H9 (cell line): Measurements from ENCODE around the gene REG1A. TPM values are rescaled to one million over a fixed set of nuclear protein-coding genes. Genes with fewer than 3 reads are reported as not detected.

Experiments
- DNase-seq: peaks from one replicate; pipeline ENCODE4 v3.0.0-alpha.2; 2017
- H2AFZ ChIP-seq: one replicate; pipeline ENCODE4 v1.6.1; 2013; ENCODE audit warnings: mild to moderate bottlenecking, low read length, control low read depth, moderate library complexity
- H2AK5ac ChIP-seq: 2 replicates; pipeline ENCODE4 v1.6.1; 2013; ENCODE audit warnings: low read length, control low read depth, mixed read lengths; ENCODE audit not compliant: insufficient read length
- H2BK120ac ChIP-seq: one replicate; pipeline ENCODE4 v1.6.1; 2013; ENCODE audit warnings: low read depth, mild to moderate bottlenecking, low read length, control low read depth, inconsistent platforms; ENCODE audit not compliant: poor library complexity, severe bottlenecking
- H2BK12ac ChIP-seq: 2 replicates; pipeline ENCODE4 v1.6.1; 2013; ENCODE audit warnings: low read length, control low read depth, mixed read lengths, low read depth; ENCODE audit not compliant: insufficient read length
- H2BK15ac ChIP-seq: 2 replicates; pipeline ENCODE4 v1.6.1; 2013; ENCODE audit warnings: low read depth, low read length, control low read depth
- H2BK20ac ChIP-seq: one replicate; pipeline ENCODE4 v1.6.1; 2013; ENCODE audit warnings: low read depth, mild to moderate bottlenecking, low read length, control low read depth, inconsistent platforms; ENCODE audit not compliant: poor library complexity, severe bottlenecking
- H2BK5ac ChIP-seq: 2 replicates; pipeline ENCODE4 v1.6.1; 2013; ENCODE audit warnings: low read length, control low read depth, mixed read lengths; ENCODE audit not compliant: insufficient read length
- H3K14ac ChIP-seq: 2 replicates; pipeline ENCODE4 v1.6.1; 2013; ENCODE audit warnings: low read length, control low read depth; ENCODE audit not compliant: insufficient read depth
- H3K18ac ChIP-seq: 2 replicates; pipeline ENCODE4 v1.6.1; 2013; ENCODE audit warnings: low read depth, mild to moderate bottlenecking, mixed read lengths, low read length, control low read depth; ENCODE audit not compliant: insufficient read length
- H3K23ac ChIP-seq: 2 replicates; pipeline ENCODE4 v1.6.1; 2013; ENCODE audit warnings: low read length, control low read depth, mixed read lengths, low read depth; ENCODE audit not compliant: insufficient read length
- H3K23me2 ChIP-seq: 2 replicates; pipeline ENCODE4 v1.6.1; 2013; ENCODE audit warnings: low read depth, mild to moderate bottlenecking, mixed read lengths, low read length, control low read depth; ENCODE audit not compliant: insufficient read length, poor library complexity, severe bottlenecking
- H3K27ac ChIP-seq: 2 replicates; pipeline ENCODE4 v1.5.1; 2013; ENCODE audit warnings: low read length, control low read depth, mixed read lengths, low read depth; ENCODE audit not compliant: insufficient read length
- H3K27me3 ChIP-seq: 2 replicates; pipeline ENCODE4 v1.6.1; 2013; ENCODE audit warnings: low read length, control low read depth, inconsistent platforms; ENCODE audit not compliant: insufficient read depth
- H3K4ac ChIP-seq: 2 replicates; pipeline ENCODE4 v1.6.1; 2013; ENCODE audit warnings: low read depth, mild to moderate bottlenecking, control low read depth, inconsistent platforms, low read length, moderate library complexity
- H3K4me1 ChIP-seq: 2 replicates; pipeline ENCODE4 v1.6.1; 2013; ENCODE audit warnings: low read length, control low read depth, inconsistent platforms; ENCODE audit not compliant: insufficient read depth
- H3K4me2 ChIP-seq: 2 replicates; pipeline ENCODE4 v1.6.1; 2013; ENCODE audit warnings: low read length, control low read depth, mixed read lengths; ENCODE audit not compliant: insufficient read length, insufficient read depth
- H3K56ac ChIP-seq: 2 replicates; pipeline ENCODE4 v1.6.1; 2013; ENCODE audit warnings: low read depth, mild to moderate bottlenecking, mixed read lengths, low read length, control low read depth; ENCODE audit not compliant: insufficient read length
- H3K79me1 ChIP-seq: 2 replicates; pipeline ENCODE4 v1.6.1; 2013; ENCODE audit warnings: low read depth, mild to moderate bottlenecking, moderate library complexity, low read length, control low read depth, inconsistent platforms; ENCODE audit not compliant: insufficient read depth, poor library complexity, severe bottlenecking
- H3K79me2 ChIP-seq: 2 replicates; pipeline ENCODE4 v1.6.1; 2013; ENCODE audit warnings: low read length, control low read depth, inconsistent platforms; ENCODE audit not compliant: insufficient read depth
- H3K9ac ChIP-seq: 2 replicates; pipeline ENCODE4 v1.6.1; 2013; ENCODE audit warnings: low read length, control low read depth, mixed read lengths; ENCODE audit not compliant: insufficient read length; ENCODE audit errors: extremely low read depth
- H3K9me3 ChIP-seq: one replicate; pipeline ENCODE4 v1.6.1; 2013; ENCODE audit warnings: low read depth, low read length, inconsistent platforms; ENCODE audit not compliant: control insufficient read depth
- H3T11ph ChIP-seq: one replicate; pipeline ENCODE4 v1.6.1; 2013; ENCODE audit warnings: mild to moderate bottlenecking, low read length, control low read depth, inconsistent platforms
- H4K20me1 ChIP-seq: one replicate; pipeline ENCODE4 v1.6.1; 2013; ENCODE audit not compliant: control insufficient read depth, insufficient read length, insufficient read depth
- H4K5ac ChIP-seq: 2 replicates; pipeline ENCODE4 v1.6.1; 2013; ENCODE audit warnings: low read depth, mild to moderate bottlenecking, mixed read lengths, low read length, control low read depth; ENCODE audit not compliant: insufficient read length
- H4K8ac ChIP-seq: replicated peaks from 2 replicates; pipeline ENCODE4 v1.6.1; 2013; ENCODE audit warnings: low read length, control low read depth, mixed read lengths, low read depth; ENCODE audit not compliant: insufficient read length
- H4K91ac ChIP-seq: 2 replicates; pipeline ENCODE4 v1.6.1; 2013; ENCODE audit warnings: low read depth, mild to moderate bottlenecking, moderate library complexity, mixed read lengths, low read length, control low read depth; ENCODE audit not compliant: insufficient read length
- H3K27ac Mint-ChIP-seq, 3 experiments: 2 replicates in 2 of 3; 3 replicates in 1 of 3; pipeline ENCODE4 v1.8.0; 2020 to 2021; ENCODE audit warnings: mixed read lengths in 3 of 3, mild to moderate bottlenecking in 1 of 3, moderate library complexity in 1 of 3
- H3K27me3 Mint-ChIP-seq: 2 replicates; pipeline ENCODE4 v1.8.0; 2021; ENCODE audit warnings: low read depth, mild to moderate bottlenecking, moderate library complexity, mixed read lengths
- H3K36me3 Mint-ChIP-seq, 3 experiments: 2 replicates in 2 of 3; 3 replicates in 1 of 3; pipeline ENCODE4 v1.8.0; 2020 to 2021; ENCODE audit warnings: low read depth in 3 of 3, mixed read lengths in 3 of 3; ENCODE audit not compliant: insufficient read depth in 1 of 3
- H3K4me1 Mint-ChIP-seq, 2 experiments: 2 replicates each; pipeline ENCODE4 v1.8.0; 2020; ENCODE audit warnings: mixed read lengths in 2 of 2
- H3K4me3 Mint-ChIP-seq, 2 experiments: 2 replicates in 1 of 2; 3 replicates in 1 of 2; pipeline ENCODE4 v1.8.0; 2020 to 2021; ENCODE audit warnings: mild to moderate bottlenecking in 2 of 2, mixed read lengths in 2 of 2, moderate library complexity in 1 of 2
- H3K9me3 Mint-ChIP-seq, 2 experiments: 2 replicates in 1 of 2; 3 replicates in 1 of 2; pipeline ENCODE4 v1.8.0; 2020; ENCODE audit warnings: mild to moderate bottlenecking in 2 of 2, mixed read lengths in 2 of 2, moderate library complexity in 1 of 2
- WGBS: extraction: QIAGEN DNeasy Blood & Tissue Kit; methylation state at CpG from one replicate; pipeline ENCODE4 v1.1.7; 2013; ENCODE audit warnings: missing lambda C conversion rate, low lambda C conversion rate, mixed read lengths; ENCODE audit not compliant: insufficient read length; ENCODE audit errors: extremely low coverage; 5-methylcytosine and 5-hydroxymethylcytosine counted together
- total RNA-seq: library from RNA; stranded (reverse); gene quantifications from 2 replicates; pipeline ENCODE4 v1.2.1, GENCODE V29; 2021
- TF ChIP-seq, protein P1 (sequence below): fragments of 200-600 bp; sonication (generic); conservative IDR thresholded peaks from 3 replicates; pipeline ENCODE4 v1.8.0; 2021; ENCODE audit warnings: antibody characterized with exemption, mild to moderate bottlenecking

Gene REG1A
- total RNA-seq, 1 experiment from 2014 or later = not detected

DNA sequence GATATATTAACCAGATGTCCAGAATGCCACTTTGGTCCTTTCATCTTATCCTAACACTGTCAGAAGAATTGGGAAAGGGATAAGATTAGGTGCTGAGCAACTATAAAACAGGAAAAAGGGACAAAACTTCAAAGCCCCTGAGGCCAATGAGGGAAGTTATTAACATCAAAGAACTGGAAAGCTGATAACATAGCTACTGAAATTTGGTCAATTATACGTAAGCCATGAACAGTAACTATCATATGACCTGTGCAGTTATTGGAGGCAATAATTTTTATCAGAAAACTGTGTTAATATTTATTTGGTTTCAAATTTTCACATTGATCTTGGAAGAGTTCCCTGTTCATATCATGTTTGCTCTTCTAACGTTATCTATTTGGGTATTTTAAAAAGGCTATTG, 41.8 kb downstream of the REG1A start:
- no peaks in the 10 kb centered on the region for H4K20me1 ChIP-seq
- no peaks in the 10 kb centered on the region for H3K4me1 ChIP-seq
- H3K79me1 ChIP-seq = no peaks in the 10 kb centered on the region
- H2AK5ac ChIP-seq = no peak overlapping the region
- Mint-ChIP-seq H3K9me3 (no peaks in the 10 kb centered on the region; a peak in 1 of 5 replicates), H3K27ac (no peak overlapping the region), H3K27me3 (peaks cover 3% of the 10 kb centered on the region), H3K4me3 (no peak overlapping the region), H3K36me3 (no peaks in the 10 kb centered on the region; a peak in 1 of 7 replicates), H3K4me1 (no peaks in the 10 kb centered on the region)
- no peaks in the 10 kb centered on the region for H3K79me2 ChIP-seq
- H3K9me3 ChIP-seq = no peaks in the 10 kb centered on the region
- TF ChIP-seq, protein P1, sequence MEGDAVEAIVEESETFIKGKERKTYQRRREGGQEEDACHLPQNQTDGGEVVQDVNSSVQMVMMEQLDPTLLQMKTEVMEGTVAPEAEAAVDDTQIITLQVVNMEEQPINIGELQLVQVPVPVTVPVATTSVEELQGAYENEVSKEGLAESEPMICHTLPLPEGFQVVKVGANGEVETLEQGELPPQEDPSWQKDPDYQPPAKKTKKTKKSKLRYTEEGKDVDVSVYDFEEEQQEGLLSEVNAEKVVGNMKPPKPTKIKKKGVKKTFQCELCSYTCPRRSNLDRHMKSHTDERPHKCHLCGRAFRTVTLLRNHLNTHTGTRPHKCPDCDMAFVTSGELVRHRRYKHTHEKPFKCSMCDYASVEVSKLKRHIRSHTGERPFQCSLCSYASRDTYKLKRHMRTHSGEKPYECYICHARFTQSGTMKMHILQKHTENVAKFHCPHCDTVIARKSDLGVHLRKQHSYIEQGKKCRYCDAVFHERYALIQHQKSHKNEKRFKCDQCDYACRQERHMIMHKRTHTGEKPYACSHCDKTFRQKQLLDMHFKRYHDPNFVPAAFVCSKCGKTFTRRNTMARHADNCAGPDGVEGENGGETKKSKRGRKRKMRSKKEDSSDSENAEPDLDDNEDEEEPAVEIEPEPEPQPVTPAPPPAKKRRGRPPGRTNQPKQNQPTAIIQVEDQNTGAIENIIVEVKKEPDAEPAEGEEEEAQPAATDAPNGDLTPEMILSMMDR = no peak
- WGBS = no CpG with 5 or more reads among the region's 2 CpGs
- H3K14ac ChIP-seq = no peak overlapping the region
- H2BK20ac ChIP-seq = no peak overlapping the region
- H4K5ac ChIP-seq = no peak overlapping the region
- no peak overlapping the region for H3T11ph ChIP-seq
- H3K18ac ChIP-seq = no peak overlapping the region
- no peak overlapping the region for H3K9ac ChIP-seq
- no peak overlapping the region for H3K4ac ChIP-seq
- H3K23me2 ChIP-seq = no peaks in the 10 kb centered on the region
- H2BK15ac ChIP-seq = no peak overlapping the region
- no peak overlapping the region for H2BK12ac ChIP-seq
- no peak overlapping the region for H2BK5ac ChIP-seq
- no peak overlapping the region for H3K23ac ChIP-seq
- no peak overlapping the region for H4K91ac ChIP-seq
- H2AFZ ChIP-seq = no peak overlapping the region
- no peak overlapping the region for H2BK120ac ChIP-seq
- no peak overlapping the region for H3K56ac ChIP-seq
- no peak overlapping the region for H3K27ac ChIP-seq
- no peak for DNase-seq
- H3K4me2 ChIP-seq = no peak overlapping the region
- no peaks in the 10 kb centered on the region for H3K27me3 ChIP-seq
- H4K8ac ChIP-seq = no peak overlapping the region
